GM23338 (cell line): ENCODE data around the gene LYZ. TPM values are rescaled to one million over a fixed set of nuclear protein-coding genes. Genes with fewer than 3 reads are reported as not detected.

Experiments used
- ATAC-seq: fragments of 200-7000 bp; cut with Tn5 transposase; 3 replicates; pipeline ENCODE4 v1.9.1; 2020
- DNase-seq: peaks from one replicate; pipeline ENCODE4 v3.0.0-alpha.2; 2015; ENCODE audit warnings: low spot score
- H2AFZ ChIP-seq: fragments of 200-600 bp; sonication (generic); 2 replicates; pipeline ENCODE4 v1.8.0; 2016; ENCODE audit warnings: antibody characterized with exemption, mild to moderate bottlenecking, moderate library complexity
- H3F3A ChIP-seq: fragments of 200-600 bp; sonication (generic); replicated peaks from 2 replicates; pipeline ENCODE4 v1.8.0; 2017; ENCODE audit warnings: antibody characterized with exemption, mixed run types, low read depth
- H3K27ac ChIP-seq: fragments of 200-600 bp; sonication (generic); 2 replicates; pipeline ENCODE4 v1.6.1; 2016; ENCODE audit warnings: low read depth
- H3K27me3 ChIP-seq: fragments of 200-600 bp; sonication (generic); 2 replicates; pipeline ENCODE4 v1.8.0; 2016; ENCODE audit warnings: mild to moderate bottlenecking, mixed run types, moderate library complexity; ENCODE audit not compliant: insufficient read depth
- H3K36me3 ChIP-seq: fragments of 200-600 bp; sonication (generic); 2 replicates; pipeline ENCODE4 v1.8.0; 2016; ENCODE audit warnings: mild to moderate bottlenecking; ENCODE audit not compliant: insufficient read depth
- H3K4me1 ChIP-seq: fragments of 200-600 bp; sonication (generic); 2 replicates; pipeline ENCODE4 v1.8.0; 2016; ENCODE audit warnings: mild to moderate bottlenecking, moderate library complexity; ENCODE audit not compliant: insufficient read depth
- H3K4me2 ChIP-seq: fragments of 200-600 bp; sonication (generic); 2 replicates; pipeline ENCODE4 v1.7.1; 2017; ENCODE audit warnings: mixed run types
- H3K4me3 ChIP-seq: fragments of 200-600 bp; sonication (generic); 2 replicates; pipeline ENCODE4 v1.6.1; 2016; ENCODE audit warnings: mixed run types
- H3K79me2 ChIP-seq: fragments of 200-600 bp; sonication (generic); replicated peaks from 2 replicates; pipeline ENCODE4 v1.8.0; 2017; ENCODE audit warnings: mild to moderate bottlenecking; ENCODE audit not compliant: insufficient read depth
- H3K9me2 ChIP-seq: fragments of 200-600 bp; sonication (generic); 2 replicates; pipeline ENCODE4 v1.8.0; 2017; ENCODE audit not compliant: insufficient read depth
- H4K20me1 ChIP-seq: fragments of 200-600 bp; sonication (generic); replicated peaks from 2 replicates; pipeline ENCODE4 v1.8.0; 2017; ENCODE audit warnings: mild to moderate bottlenecking; ENCODE audit not compliant: insufficient read depth
- H3K27ac Mint-ChIP-seq: 2 replicates; pipeline ENCODE4 v1.8.0; 2020; ENCODE audit warnings: inconsistent platforms, mild to moderate bottlenecking, moderate library complexity, mixed read lengths
- H3K27me3 Mint-ChIP-seq: 3 replicates; pipeline ENCODE4 v1.8.0; 2022; ENCODE audit warnings: low read depth, mild to moderate bottlenecking, moderate library complexity, mixed read lengths, inconsistent platforms; ENCODE audit not compliant: insufficient read depth, poor library complexity
- H3K36me3 Mint-ChIP-seq: 3 replicates; pipeline ENCODE4 v1.8.0; 2021; ENCODE audit warnings: low read depth, mild to moderate bottlenecking, inconsistent platforms, moderate library complexity, mixed read lengths
- H3K4me1 Mint-ChIP-seq: 3 replicates; pipeline ENCODE4 v1.8.0; 2020; ENCODE audit warnings: mild to moderate bottlenecking, inconsistent platforms, mixed read lengths
- H3K4me3 Mint-ChIP-seq: 3 replicates; pipeline ENCODE4 v1.8.0; 2021; ENCODE audit warnings: moderate library complexity, mild to moderate bottlenecking, inconsistent platforms, mixed read lengths
- H3K9me3 Mint-ChIP-seq: 3 replicates; pipeline ENCODE4 v1.8.0; 2020; ENCODE audit warnings: moderate library complexity, mild to moderate bottlenecking, inconsistent platforms, mixed read lengths
- CREB1 ChIP-seq: fragments of 250-450 bp; sonication (Bioruptor Pico); IDR thresholded peaks from 2 replicates; pipeline ENCODE4 v1.5.0; 2020; ENCODE audit warnings: low read depth, mild to moderate bottlenecking, moderate library complexity
- CTCF ChIP-seq, 2 experiments: fragments of 200-600 bp in 1 of 2; sonication (generic) in 1 of 2; conservative IDR thresholded peaks; 2 replicates each; pipeline versions ENCODE4 v1.5.1 to v1.6.1; 2016 to 2017; ENCODE audit warnings: antibody characterized with exemption in 2 of 2, low read depth in 2 of 2, mild to moderate bottlenecking in 2 of 2, moderate library complexity in 1 of 2
- ETS1 ChIP-seq: IDR thresholded peaks from 2 replicates; pipeline ENCODE4 v1.6.1; 2016; ENCODE audit warnings: antibody characterized with exemption
- EZH2 ChIP-seq: fragments of 200-600 bp; sonication (generic); IDR thresholded peaks from one replicate; pipeline ENCODE4 v1.8.0; 2017; ENCODE audit warnings: antibody characterized with exemption, mild to moderate bottlenecking, low read depth; ENCODE audit not compliant: unreplicated experiment
- JUNB ChIP-seq: IDR thresholded peaks from one replicate; pipeline ENCODE4 v1.6.1; 2016; ENCODE audit warnings: antibody characterized with exemption; ENCODE audit not compliant: unreplicated experiment
- NANOG ChIP-seq: IDR thresholded peaks from 2 replicates; pipeline ENCODE4 v1.6.1; 2016; ENCODE audit warnings: antibody characterized with exemption, borderline replicate concordance
- POLR2AphosphoS5 ChIP-seq: IDR thresholded peaks from 2 replicates; pipeline ENCODE4 v1.6.1; 2016; ENCODE audit warnings: antibody characterized with exemption, low read depth
- REST ChIP-seq: IDR thresholded peaks from one replicate; pipeline ENCODE4 v1.6.1; 2018; ENCODE audit warnings: antibody characterized with exemption; ENCODE audit not compliant: unreplicated experiment
- STAT1 ChIP-seq: IDR thresholded peaks from one replicate; pipeline ENCODE4 v1.6.1; 2016; ENCODE audit warnings: antibody characterized with exemption; ENCODE audit not compliant: unreplicated experiment
- ZNF114 ChIP-seq: fragments of 250-450 bp; sonication (Bioruptor Pico); IDR thresholded peaks from 2 replicates; pipeline ENCODE4 v1.5.0; 2020; ENCODE audit warnings: mild to moderate bottlenecking, moderate library complexity
- ZNF331 ChIP-seq: fragments of 250-450 bp; sonication (Bioruptor Pico); IDR thresholded peaks from 2 replicates; pipeline ENCODE4 v1.5.0; 2020; ENCODE audit warnings: low read depth, mild to moderate bottlenecking, moderate library complexity
- polyA plus RNA-seq: library from polyadenylated mRNA; unstranded; fragments of >200 nt; fragmentation: Nextera tagmentation; extraction: Ambion mirVana; gene quantifications from 2 replicates; pipeline ENCODE4 v1.2.1, GENCODE V29; 2016
- total RNA-seq: library from RNA; depleted of rRNA; stranded (reverse); fragments of >200 nt; shearing (Covaris generic); gene quantifications from 2 replicates; pipeline ENCODE4 v1.2.3, GENCODE V29; 2014

The LYZ gene
- total and polyA plus RNA-seq, 2 experiments from 2014 or later: not detected

- TF ChIP-seq REST (no peak), NANOG (no peak), ZNF331 (CRISPR knock-in tag) (no peak), ETS1 (no peak), JUNB (no peak), EZH2 (no peak), STAT1 (no peak), ZNF114 (CRISPR knock-in tag) (no peak)
Observed at GRCh38 chr12:69383074-69383473, 34.9 kb downstream of the LYZ start (continued).

GRCh38 chr12:69385038-69385437 lies 36.9 kb downstream of the LYZ start:
- peaks cover 40% of the 10 kb centered on the region for H3K36me3 Mint-ChIP-seq
- Histone ChIP-seq H2AFZ (no peak overlapping the region), H3F3A (no peaks in the 10 kb centered on the region), H3K36me3 (peaks cover 3% of the 10 kb centered on the region; the same call in 1 of the 2 replicates), H3K4me1 (no peaks in the 10 kb centered on the region), H3K79me2 (peaks cover 4% of the 10 kb centered on the region), H3K4me3 (no peak overlapping the region), H3K27ac (no peak overlapping the region), H3K4me2 (no peak overlapping the region), H4K20me1 (no peaks in the 10 kb centered on the region), H3K27me3 (no peaks in the 10 kb centered on the region), H3K9me2 (no peaks in the 10 kb centered on the region)
- H3K4me1 Mint-ChIP-seq: no peaks in the 10 kb centered on the region; the same call in 2 of the 3 replicates
- no peak for ATAC-seq
- H3K4me3 Mint-ChIP-seq: no peak overlapping the region
- TF ChIP-seq CREB1 (CRISPR knock-in tag): no peak
- no peak for TF ChIP-seq ZNF114 (CRISPR knock-in tag)
- no peak for TF ChIP-seq POLR2AphosphoS5
- no peak for TF ChIP-seq CTCF (conservative IDR thresholded peaks at IDR 0.05; ENCODE audit: low read depth in 2 of 2)
- no peak for TF ChIP-seq STAT1
- DNase-seq: no peak
- H3K27me3 Mint-ChIP-seq: no peaks in the 10 kb centered on the region
- peak overlapping the region; percentile 81; the same call in 1 of the 2 replicates for H3K27ac Mint-ChIP-seq
- no peaks in the 10 kb centered on the region for H3K9me3 Mint-ChIP-seq
